Measurements from ENCODE around the gene MVK. TPM values are rescaled to one million over a fixed set of nuclear protein-coding genes. Genes with fewer than 3 reads are reported as not detected.

MVK gene
- total RNA-seq, 2 donors from 2014 or later: 8.6 to 12.2 TPM

DNA sequence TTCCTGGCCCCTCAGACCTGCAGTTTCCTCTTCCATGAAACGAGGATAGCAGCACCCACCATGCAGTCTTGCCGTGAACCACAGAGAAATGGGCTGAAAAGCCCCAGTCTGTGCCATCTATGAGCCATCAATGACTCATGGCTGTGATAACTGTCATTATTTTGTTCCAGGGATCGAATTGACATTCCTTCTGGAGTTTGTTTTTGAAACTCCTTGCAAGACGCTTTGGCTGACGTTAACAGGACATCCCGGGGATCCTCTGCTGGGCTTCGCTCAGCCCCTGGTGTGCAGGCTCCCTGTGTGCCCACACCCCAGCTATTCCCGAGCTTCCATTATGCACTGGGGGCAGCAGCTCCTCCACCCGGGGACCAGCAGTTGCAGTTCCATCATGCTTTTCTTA is 34.1 kb upstream of the MVK start:
- H3K36me3 ChIP-seq (replicated peaks in 1 of 2; ENCODE audit: insufficient read depth in 1 of 2, low read depth in 2 of 2): no peaks in the 10 kb centered on the region
- no peaks in the 10 kb centered on the region for H3K4me1 ChIP-seq
- ATAC-seq (no peak), DNase-seq (no peak)
- no peak for TF ChIP-seq POLR2A (IDR thresholded peaks at IDR 0.05)
- TF ChIP-seq, protein P1, sequence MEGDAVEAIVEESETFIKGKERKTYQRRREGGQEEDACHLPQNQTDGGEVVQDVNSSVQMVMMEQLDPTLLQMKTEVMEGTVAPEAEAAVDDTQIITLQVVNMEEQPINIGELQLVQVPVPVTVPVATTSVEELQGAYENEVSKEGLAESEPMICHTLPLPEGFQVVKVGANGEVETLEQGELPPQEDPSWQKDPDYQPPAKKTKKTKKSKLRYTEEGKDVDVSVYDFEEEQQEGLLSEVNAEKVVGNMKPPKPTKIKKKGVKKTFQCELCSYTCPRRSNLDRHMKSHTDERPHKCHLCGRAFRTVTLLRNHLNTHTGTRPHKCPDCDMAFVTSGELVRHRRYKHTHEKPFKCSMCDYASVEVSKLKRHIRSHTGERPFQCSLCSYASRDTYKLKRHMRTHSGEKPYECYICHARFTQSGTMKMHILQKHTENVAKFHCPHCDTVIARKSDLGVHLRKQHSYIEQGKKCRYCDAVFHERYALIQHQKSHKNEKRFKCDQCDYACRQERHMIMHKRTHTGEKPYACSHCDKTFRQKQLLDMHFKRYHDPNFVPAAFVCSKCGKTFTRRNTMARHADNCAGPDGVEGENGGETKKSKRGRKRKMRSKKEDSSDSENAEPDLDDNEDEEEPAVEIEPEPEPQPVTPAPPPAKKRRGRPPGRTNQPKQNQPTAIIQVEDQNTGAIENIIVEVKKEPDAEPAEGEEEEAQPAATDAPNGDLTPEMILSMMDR (IDR thresholded peaks at IDR 0.05): no peak
- H3K27me3 ChIP-seq: no peaks in the 10 kb centered on the region
- no peak overlapping the region for H3K4me3 ChIP-seq
- WGBS, 2 donors: 55 to 76% methylated on average over 9 of the region's 9 CpGs
- no peaks in the 10 kb centered on the region for H3K9me3 ChIP-seq
- H3K27ac ChIP-seq: no peak overlapping the region
- intact Hi-C loops (cut with DNase I): no loop called here

DNA sequence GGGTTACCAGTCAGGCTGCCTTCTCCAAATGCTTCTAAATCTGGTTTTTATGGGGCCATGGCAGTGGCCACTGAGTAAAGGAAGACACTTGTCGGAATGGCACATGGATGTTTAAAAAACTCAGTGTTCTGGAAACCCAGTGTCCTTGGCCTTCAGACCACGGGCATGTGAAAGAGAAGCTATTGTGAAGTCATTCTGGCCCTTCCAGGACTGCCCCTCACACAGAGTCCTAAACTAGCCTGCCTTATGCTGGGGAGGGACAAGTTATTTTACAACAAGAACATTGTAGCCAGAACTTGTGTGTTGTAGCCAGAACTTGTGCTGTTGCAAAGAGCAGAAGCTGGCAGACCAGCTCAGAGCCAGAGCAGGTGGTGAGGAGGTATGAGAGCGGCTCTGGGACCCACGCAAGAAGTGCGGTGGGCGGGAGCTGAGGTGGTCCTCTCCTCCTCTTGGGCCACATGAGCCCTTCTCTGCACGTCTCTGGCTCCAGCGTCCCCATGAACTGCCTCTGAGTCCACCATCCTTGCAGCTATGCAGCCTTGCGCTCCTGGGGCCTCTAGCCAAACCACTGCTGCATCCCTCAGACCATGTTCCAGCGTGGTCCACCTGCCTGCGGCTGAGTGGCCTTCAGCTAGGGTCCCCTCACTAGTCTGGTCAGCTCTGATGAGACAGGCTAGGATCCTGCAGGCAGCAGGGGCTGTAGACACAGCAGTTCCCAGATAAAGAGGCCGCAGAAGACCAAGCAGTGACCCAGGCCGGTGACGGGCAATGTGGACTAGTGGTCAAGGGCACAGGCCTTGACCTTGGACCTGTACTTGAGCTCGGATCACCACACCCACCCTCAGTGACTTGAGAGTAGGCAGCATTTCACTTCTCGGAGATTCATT is 32.8 kb upstream of the MVK start:
- 81% methylated on average over 15 to 16 of the region's 16 CpGs for WGBS, 2 donors
- Histone ChIP-seq H3K27me3 (no peaks in the 10 kb centered on the region), H3K4me1 (no peaks in the 10 kb centered on the region), H3K27ac (no peak overlapping the region), H3K9me3 (no peaks in the 10 kb centered on the region), H3K4me3 (no peak overlapping the region), H3K36me3 (replicated peaks in 1 of 2; ENCODE audit: insufficient read depth in 1 of 2, low read depth in 2 of 2) (no peaks in the 10 kb centered on the region)
- intact Hi-C loops (cut with DNase I): no loop called here
- ATAC-seq (no peak), DNase-seq (no peak)
- no peak for TF ChIP-seq POLR2A (IDR thresholded peaks at IDR 0.05)
- TF ChIP-seq, protein P1 (IDR thresholded peaks at IDR 0.05): no peak

DNA sequence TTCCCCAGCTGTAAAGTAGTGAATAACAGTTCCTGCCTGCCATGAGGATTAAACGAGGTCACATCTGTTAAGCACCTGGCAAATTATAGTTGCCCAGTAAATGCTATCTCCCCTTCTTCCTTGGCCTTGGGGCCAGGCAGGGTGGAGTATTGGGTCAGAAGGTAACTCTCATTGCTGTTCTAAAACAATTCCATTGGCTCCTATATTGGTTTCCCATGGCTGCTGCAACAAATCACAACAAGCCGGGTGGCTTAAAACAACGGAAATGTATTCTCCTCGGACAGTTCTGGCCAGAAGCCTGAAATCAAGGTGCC is 32.2 kb upstream of the MVK start:
- H3K9me3 ChIP-seq: no peaks in the 10 kb centered on the region
- TF ChIP-seq, protein P1 (IDR thresholded peaks at IDR 0.05): no peak
- no peak for TF ChIP-seq POLR2A (IDR thresholded peaks at IDR 0.05)
- no peaks in the 10 kb centered on the region for H3K36me3 ChIP-seq (replicated peaks in 1 of 2; ENCODE audit: insufficient read depth in 1 of 2, low read depth in 2 of 2)
- H3K4me1 ChIP-seq: no peaks in the 10 kb centered on the region
- intact Hi-C loops (cut with DNase I): no loop called here
- H3K27me3 ChIP-seq: no peaks in the 10 kb centered on the region
- DNase-seq (no peak), ATAC-seq (no peak)
- no peak overlapping the region for H3K4me3 ChIP-seq
- 44 to 62% methylated on average over 4 of the region's 4 CpGs for WGBS, 2 donors
- H3K27ac ChIP-seq: no peak overlapping the region

DNA sequence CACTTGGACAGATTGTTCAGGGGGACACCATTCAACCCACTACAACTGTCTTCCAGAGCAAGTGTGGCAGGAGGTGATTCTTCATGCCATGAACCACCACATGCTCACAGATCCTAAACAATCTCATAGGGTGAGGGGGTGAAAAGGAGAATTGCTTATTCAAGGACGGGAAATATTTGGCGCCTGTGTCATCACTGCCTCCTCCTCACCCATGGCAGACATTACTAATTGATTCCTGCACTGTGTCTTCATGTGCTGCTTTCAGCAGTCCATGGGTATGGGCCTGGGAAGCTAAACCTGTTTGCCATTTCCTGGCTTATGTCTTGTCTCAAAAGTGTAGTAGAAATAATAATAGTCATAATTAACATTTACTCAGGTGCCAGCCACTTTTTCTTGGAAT is 31.6 kb upstream of the MVK start:
- no peak for TF ChIP-seq POLR2A (IDR thresholded peaks at IDR 0.05)
- TF ChIP-seq, protein P1 (IDR thresholded peaks at IDR 0.05): no peak

DNA sequence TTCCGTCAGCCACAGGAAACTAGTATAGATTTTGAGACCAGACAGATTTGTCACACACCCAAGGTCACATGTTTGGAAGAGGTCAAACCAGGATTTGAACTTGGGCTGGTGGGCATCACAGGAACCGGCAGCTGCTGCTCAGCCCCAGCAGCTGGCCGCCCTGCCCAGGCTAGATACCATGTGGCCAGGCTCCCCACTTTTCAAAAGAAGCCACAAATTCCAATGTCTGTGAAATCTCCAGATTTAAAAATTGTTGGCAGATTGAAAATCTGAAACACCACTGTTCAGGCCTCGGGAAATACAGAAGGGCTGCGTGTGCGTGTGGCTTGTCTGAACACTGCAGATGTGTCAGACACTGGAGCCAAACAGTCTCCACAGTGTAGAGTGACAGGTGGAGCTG is 30.7 kb upstream of the MVK start:
- Histone ChIP-seq H3K4me3 (no peak overlapping the region), H3K9me3 (no peaks in the 10 kb centered on the region), H3K4me1 (no peaks in the 10 kb centered on the region), H3K27me3 (no peaks in the 10 kb centered on the region), H3K27ac (no peak overlapping the region), H3K36me3 (replicated peaks in 1 of 2; ENCODE audit: insufficient read depth in 1 of 2, low read depth in 2 of 2) (no peaks in the 10 kb centered on the region)
- TF ChIP-seq, protein P1 (IDR thresholded peaks at IDR 0.05): no peak
- TF ChIP-seq POLR2A (IDR thresholded peaks at IDR 0.05): no peak
- no peak for DNase-seq
- intact Hi-C loops (cut with DNase I): no loop called here
- 84 to 90% methylated on average over 6 of the region's 6 CpGs for WGBS, 2 donors
- ATAC-seq: no peak

More for the DNA sequence above, 31.6 kb upstream of the MVK start:
- H3K27me3 ChIP-seq: no peaks in the 10 kb centered on the region
- WGBS, 2 donors: 85 to 87% methylated on average over 2 of the region's 2 CpGs
- H3K4me1 ChIP-seq: no peaks in the 10 kb centered on the region
- no peaks in the 10 kb centered on the region for H3K36me3 ChIP-seq (replicated peaks in 1 of 2; ENCODE audit: insufficient read depth in 1 of 2, low read depth in 2 of 2)
- DNase-seq: no peak
- no peak for ATAC-seq
- no peak overlapping the region for H3K27ac ChIP-seq
- H3K4me3 ChIP-seq: no peak overlapping the region
- intact Hi-C loops (cut with DNase I): no loop called here
- no peaks in the 10 kb centered on the region for H3K9me3 ChIP-seq

Measured in body of pancreas (tissue), 4 donors.